Activated naive CD4-positive, alpha-beta T cell treated with anti-CD3 and anti-CD28 coated beads, Interleukin-2, amount 50 U/mL, for 16 hours (primary cell): Measurements from ENCODE around the gene LTO1.

Experiments
- DNase-seq: peaks from one replicate; pipeline ENCODE4 v3.0.0-alpha.2; 2020

Gene LTO1, protein sequence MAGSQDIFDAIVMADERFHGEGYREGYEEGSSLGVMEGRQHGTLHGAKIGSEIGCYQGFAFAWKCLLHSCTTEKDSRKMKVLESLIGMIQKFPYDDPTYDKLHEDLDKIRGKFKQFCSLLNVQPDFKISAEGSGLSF

DNA sequence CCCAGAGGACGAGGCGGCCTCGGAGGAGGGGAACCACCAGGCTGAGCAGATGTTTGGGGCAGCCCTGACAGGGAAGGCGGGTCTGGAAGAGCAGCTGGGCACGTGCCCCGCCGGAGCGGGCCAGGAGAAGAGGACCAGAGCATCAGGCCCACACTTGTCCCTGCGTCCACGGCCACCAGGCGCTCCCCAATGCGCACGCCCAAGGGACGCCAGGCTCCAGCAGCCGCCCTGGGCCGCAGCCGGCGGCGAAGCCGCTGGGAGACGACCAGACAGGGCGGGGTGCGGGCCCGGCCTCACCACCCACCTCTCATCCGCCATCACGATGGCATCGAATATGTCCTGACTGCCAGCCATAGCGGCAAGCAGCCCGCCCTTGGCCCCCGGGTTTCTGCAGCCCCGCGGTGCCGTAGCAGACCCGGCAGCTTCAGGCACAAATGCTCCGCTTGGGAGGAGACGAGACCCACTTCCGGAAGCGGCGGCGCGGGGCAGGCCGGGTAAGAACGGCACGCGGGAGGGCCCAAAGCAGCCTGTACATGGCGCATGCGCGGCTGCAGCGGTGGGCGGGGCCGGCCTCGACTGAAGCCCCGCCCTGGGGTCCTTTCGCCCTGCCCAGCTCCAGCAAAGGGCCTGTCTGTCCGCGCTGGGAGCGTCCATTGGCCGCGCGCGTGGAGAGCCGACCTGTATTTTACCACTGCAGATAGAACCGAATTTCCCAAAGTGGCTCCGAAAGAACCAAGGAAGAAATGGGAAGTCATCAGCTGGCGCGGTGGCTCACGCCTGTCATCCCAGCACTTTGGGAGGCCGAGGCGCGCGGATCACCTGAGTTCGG is at the start of gene LTO1:
TSS of gene LTO1 (minus strand) at position 468 of the 829 bp plus-strand sequence. CDS start at position 354, 114 bp downstream.
- DNase-seq = peak; percentile 94

DNA sequence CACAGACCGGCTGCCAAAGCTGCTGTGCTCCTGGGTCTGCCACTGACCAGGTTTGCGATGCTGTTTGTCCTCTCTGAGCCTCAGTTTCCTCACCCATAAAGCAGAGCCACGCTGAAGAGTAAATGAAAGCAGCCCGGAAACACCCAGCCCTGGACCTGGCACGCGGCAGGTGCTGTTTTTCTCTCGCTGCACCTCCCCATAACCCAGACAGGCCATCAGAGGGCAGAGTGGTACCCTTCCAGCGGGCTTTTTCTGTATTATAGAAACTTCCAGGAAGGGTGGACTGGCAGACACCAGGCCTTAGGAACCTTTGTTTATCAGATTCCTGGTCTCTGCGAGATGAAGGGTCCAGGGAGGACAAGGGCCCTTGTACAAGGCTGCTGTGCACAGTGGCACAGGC is 46.6 kb upstream of the LTO1 start:
- no peak for DNase-seq

DNA sequence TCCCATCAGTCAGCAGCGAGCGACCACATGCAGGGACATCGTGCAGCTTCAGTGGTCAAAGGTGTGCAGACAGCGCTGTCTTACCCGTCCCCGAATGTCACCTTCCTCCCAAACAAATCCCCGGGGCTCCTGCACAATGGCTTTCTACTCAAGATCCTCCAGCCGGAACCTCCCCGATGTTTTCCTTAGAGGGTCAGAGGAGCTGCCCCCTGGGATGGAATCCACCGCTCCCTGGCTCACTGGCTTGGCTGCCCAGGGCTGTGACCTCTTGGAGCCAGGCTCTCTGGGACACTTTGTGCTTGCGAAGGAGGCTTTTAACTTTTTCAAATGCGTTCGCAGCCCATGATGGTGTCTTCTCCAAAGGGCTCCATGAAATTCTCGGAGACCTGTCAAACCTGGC is 46.0 kb upstream of the LTO1 start:
- DNase-seq = no peak

DNA sequence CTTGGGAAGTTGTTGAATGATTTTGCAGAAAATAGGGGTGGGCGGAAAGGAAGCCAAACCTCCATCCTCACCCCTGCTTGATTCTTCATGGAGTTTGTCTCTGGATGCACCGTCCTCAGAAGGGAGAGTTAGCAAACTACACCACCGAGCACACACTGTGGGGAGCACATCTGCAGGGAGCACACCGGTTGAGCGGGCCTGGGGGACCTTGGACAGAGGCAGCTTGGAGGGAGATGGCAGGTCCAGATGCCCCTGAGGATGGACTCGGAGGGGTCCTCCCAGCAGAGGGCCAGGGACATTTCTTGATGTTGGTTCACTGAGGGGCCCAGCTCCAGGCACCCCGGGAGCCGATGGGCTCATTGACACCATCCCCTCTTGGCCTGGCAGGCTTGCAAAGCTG is 43.8 kb upstream of the LTO1 start:
- no peak for DNase-seq

DNA sequence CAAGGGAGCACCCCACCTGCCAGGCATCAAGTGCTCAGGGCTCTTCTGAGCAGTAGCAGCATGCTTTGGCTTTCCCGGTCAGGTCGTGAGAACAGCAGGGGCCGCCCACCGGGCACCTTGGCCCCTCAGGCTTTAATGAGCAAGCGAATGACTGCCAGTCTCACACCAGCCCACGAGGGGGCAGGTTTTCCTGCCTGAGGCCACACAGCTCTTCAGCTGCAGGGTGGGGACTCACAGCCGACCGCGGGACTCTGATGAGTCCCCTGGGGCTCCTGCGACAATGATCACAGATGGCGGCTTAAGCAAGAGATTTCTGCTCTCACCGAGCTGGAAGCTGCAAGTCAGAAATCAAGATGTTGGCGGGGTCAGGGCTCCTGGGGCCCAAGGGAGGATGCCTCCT is 43.0 kb upstream of the LTO1 start:
- no peak for DNase-seq

DNA sequence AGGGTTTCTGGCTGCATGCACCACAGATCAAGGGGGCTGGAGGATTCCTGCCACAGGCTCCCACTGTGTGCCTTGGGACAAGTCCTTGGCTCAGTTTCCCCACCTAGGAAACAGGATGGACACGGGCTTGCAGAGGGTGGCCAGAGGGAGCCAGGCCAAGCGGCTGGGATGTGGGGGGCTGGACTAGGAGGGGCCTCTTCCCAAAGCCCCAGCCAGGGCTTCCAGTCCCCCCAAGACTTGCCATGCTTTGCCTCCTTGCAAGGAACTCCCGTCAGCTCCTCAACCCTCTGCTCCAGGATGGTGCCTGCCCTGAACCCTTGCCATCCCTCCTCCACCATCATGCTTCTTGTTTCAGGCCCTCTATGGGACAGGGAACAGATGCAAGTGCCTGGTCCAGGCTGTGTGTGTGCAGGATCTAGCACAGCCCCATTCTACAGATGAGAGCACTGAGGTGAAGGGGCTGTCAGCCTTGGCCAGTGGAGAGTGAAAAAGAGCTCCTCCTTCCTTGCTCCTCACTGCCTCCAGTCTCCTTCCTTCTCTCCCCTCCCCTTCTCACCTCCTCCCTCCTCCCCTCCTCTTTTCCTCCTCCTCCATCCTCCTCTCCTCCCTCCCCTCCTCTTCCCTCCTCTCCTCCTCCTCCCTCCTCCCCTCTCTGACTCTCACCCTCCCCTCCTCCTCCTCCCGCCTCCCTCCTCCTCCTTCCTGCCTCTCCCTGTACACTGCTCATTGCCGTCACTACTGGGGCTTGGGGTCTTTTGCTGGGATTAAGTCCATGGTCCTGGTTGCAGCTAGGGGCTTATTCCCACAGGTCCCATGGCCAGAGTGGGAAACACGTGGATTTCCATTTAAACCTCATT is 42.0 kb upstream of the LTO1 start:
- no peak for DNase-seq

DNA sequence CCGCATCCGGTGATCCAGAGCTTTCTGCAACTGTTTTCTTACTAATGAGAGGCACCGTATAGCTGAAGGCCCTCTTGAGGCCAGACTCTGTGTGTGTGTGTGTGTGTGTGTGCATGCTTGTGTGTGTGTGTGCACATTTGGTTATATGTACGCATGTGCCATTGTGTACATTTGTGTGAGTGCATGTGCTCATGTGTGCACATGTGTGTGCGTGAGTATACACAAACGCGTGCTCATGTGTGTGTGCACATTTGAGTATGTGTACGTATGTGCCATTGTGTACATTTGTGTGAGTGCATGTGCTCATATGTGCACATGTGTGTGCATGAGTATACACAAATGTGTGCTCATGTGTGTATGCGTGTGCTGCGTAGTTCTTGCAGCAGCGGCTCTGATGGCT is 40.9 kb upstream of the LTO1 start:
- no peak for DNase-seq

DNA sequence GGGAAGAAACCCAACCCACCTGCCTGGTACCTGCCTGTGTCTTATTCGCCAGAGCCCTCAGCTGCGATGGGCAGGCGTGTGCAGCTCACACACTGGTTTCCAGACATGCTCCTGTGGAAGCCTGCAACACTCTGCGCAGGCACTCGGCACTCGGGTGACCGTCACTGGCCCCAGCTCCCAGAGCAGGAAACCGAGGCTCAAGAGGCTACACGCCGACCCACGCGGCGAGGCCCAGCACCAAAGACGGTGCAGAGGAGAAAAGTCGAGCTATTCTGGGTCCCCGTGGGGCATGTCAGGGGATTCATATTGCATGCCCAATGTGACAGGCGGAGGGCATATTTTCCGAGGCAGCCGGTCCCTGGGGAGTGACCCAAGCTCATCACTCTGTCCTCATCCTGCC is 40.3 kb upstream of the LTO1 start:
- no peak for DNase-seq

DNA sequence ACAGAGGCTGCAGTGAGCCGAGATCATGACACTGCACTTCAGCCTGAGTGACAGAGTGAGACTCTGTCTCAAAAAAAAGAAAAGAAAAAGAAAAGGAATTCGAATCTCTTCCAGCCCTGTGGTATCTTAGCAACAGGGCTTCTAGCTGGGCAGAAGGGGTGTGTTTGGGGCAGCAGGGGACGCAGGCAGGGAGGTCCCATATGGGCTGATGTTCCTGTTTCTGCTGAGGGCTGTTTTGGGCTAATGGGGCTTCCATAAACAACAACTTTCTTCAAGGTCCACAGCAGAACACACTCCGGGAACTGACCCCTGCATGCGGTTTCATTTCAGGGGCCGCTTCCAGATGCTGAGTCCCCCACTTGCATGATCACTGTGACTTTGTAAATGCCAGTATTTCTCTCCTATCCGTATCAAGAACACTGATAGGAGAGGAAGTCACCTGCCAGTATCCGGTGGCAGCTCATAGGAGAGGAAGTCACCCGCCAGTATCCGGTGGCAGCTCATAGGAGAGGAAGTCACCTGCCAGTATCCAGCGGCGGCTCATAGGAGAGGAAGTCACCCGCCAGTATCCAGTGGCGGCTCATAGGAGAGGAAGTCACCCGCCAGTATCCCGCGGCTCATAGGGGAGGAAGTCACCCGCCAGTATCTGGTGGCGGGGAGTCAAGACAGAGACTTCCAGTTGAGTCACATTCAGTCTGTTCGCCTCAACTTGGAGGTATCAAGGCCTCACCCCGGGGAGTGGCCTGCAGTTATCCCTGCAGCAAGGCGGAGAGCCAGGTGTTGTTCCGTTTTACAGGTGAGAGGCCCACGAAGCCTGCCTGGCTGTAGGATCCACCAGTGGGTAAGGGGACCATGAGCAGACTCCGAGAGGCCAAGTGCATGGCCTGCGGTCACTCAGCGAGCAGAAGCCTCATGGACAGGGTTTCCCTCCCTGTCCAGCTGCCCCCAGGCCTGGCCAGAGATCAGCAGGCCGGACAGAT is 37.0 kb upstream of the LTO1 start:
- no peak for DNase-seq

DNA sequence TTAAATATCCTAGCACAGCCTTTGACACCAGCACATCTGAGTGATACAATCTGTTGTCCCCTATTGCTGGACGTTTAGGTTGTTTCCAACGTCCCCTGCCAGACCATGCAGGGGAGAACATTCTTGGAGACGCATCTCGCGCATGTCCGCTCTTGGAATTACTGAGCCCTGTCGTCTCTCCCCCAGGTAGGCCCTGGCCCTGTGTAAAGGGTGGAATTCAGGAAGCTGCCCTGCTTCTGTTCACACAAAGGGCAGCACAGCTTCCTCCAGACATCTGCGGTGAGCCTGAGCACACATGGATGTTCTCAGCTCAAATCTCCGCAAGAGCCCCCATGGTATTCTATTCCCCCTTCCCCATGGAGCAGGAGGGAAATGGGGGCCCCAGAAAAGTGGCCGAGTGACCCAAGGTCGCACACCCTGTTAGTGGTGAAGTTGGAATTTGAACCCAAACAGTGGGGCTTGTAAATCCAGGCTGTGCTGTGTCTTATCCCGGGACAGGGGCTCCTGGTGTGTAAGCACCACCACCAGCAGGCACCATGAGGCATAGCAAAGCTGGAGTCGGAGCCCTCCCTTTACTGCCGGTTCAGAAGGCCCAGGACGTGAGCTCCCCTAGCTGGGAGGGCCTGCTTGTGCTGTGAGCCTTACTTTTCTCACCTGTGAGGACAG is 33.7 kb upstream of the LTO1 start:
- no peak for DNase-seq

DNA sequence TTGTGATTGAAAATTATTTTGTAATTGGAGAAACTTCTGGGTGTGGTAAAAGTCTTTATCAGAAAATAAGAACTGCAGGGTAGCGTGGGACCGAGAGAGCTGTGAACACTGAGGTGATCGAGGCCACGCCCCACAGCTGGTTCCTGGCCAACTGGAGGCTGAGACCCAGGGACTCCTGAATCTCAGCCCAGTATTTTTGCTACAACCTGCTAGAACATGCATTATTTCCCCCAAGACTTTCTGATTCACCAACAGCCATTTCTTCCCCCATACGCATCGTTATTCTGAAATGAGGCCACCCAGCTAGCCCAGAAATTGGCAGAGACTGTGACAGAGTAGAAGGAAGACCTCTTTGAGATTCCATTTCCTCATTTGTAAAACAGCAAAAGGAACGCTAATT is 32.0 kb upstream of the LTO1 start:
- no peak for DNase-seq

DNA sequence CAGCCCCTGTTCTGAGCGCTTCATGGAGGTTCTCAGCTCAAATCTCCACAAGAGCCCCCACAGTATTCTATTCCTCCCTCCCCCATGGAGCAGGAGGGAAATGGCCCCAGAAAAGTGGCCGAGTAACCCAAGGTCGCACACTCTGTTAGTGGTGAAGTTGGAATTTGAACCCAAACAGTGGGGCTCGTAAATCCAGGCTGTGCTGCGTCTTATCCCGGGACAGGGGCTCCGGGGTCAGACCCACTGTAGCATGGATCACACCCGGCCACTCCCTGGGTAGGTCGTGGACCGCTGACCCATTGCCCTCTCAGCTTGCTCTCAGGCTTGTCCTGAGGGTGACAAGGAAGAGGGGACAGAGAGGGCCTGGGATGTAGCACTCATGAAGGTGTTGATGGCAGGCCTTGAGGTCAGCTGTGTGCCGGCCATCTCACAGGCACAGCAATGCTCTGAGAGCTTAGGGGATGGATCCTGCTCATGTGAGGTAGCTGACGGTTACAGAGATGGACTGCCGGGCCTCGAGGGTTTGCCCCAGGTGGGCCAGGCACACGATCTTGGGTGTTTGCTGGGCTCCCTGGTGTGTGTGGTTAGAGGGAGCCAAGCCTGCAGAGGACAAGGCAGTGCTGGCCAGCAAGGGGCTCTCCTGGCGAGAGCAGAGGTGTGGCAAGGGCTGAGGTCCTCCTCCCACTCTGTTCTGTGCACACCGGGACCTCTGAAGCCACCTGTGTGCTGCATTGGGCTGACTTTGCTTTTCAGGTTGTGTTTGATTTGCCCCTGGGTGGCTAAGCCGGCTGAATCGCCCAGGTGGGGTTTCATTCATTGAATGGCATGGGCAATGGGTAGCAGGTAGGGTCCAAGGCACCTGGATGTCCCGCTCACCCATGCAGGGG is 31.0 kb upstream of the LTO1 start:
- DNase-seq = no peak

DNA sequence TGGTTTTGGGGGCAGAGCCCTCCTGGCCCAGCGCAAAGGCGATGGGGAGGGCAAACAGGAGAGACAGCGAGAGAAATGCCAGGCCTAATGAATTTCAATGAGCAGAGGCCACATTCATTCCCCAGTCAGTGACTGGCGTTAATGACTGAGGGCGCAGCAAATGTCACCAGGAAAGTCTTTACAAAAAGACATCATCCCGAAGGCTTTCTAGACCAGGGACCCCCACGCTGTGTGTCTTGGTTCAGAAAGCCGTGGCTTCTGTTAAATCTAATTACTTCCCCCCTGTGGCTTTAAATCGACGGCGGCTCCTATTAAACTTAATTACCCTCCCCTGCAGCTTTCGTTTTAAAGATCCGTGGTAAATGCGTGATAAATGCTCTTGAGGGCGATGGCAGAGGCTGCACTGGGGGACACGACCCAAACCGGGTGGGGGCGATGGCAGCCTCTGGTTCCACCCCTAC is 30.2 kb upstream of the LTO1 start:
- DNase-seq = no peak

DNA sequence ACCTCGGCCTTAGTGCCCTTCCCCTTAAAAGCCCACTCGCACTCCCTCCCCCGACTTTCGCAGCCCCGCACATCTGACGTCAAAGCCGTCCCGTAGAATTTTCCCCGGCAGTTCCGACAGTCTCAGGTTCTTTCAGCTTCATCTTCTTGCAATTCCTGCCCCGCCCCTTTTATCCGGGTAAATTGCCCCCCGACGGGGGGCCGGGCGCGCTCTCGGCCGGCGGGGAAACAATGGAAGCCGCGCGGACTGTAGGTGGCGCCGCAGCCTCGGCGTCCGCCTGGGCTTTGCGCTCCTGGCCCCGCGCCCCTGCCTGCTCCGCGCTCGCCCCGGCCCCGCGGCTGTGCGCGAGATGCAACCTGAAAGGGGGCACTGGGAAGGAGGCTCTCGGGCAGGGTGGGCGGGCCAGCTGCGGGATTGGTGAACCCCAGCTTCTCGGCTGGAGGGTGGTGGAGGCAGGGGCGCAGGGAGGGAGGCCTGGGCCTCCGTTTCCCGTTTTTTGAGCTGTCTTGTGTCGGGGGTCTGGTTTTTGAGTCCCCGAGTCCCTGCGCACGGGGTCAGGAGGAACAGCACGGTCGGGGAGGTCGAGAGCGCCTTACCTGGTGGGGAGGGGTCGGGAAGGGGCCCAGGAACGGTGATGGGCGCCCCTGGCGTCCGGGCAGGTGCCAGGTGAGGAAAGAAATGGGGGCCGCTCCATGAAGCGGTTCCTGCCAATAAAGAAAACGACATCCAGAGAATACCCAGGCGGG is 29.5 kb upstream of the LTO1 start:
- DNase-seq = no peak

DNA sequence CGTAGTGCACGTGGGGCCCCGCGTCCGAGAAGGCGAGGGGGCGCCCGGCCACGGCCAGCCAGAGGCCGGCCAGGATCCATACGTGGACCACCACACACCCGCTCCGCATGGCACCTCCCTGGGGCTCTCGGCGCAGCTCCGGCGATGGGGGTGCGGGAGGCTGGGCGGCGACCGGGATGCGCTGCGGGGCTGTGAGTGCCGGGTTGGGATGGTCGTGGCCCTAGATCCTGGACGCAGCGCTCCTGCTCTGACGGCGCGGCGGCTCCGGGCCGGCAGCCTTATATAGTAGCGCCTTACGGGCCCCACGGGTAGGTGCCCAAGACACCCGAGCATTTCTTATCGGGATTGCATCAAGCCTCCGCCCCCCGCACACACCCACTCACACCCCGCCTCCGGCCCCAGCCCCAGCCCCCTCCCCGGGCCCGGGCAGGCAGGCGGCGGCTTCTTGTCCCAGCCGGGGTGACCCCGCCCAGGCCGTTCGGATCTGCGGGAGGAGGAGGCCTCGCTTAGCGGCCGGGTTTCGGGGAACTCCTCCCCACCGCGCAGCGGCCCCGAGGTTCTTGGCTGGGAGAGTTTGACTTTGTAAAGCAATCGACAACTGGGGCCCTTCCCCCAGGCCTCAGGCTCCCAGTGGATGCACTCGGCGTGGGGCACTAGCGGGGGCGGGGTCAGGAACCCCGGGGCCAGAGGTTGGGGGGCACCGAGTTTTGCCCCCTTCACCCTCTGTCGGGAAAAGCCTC is 28.8 kb upstream of the LTO1 start, which contains the start of gene FGF19:
TSS of gene FGF19 (minus strand) at position 255 of the 740 bp plus-strand sequence. CDS start at position 109, 146 bp downstream.
- no peak for DNase-seq

DNA sequence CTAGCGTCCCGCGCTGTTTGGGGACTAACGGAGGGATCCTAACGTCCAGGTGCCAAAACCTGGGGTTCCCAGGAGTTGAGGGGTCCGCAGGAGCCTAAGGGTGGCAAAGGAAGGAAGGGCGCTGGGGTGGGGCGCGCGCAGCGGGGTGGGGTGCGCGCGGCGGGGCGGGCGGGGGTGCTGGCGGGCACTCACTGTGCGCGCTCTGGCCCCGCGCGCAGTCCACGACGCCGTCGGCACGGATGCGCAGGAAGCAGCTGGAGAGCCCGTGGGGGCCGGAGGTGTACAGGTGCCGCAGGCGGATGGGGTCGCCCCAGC is 28.3 kb upstream of the LTO1 start:
- no peak for DNase-seq

DNA sequence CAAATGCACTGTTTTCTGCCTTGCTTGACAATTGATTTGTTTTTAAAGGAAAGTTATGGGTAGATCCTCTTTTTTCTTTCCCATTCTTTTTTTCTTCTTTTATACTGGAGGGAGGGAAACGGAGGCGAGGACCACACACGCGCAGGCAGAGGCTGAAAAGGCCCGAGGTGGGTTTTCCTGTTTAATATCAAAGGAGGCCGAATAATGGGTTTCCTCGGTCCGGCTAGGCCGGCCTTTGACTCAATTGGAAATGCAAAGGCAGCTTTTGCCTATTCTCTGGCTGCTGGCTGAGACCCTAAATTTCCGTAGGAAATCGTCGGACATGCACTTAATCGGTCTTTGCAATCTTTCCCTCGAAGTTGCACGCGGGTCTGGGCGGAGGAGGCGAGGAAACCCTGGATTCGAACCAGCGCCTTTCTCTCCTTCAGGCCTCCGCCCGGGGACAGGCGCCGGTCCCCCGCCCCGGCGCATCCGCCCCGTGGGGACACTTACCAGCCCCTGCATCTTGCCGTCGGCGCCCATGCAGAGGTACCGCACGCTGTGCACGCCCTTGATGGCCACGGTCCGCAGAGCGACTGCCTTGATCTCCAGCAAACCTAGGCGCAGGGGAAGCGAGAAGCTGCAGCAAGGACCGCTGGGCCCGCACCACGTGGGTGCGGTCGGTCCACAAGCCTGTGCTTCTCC is 27.8 kb upstream of the LTO1 start:
- no peak for DNase-seq

DNA sequence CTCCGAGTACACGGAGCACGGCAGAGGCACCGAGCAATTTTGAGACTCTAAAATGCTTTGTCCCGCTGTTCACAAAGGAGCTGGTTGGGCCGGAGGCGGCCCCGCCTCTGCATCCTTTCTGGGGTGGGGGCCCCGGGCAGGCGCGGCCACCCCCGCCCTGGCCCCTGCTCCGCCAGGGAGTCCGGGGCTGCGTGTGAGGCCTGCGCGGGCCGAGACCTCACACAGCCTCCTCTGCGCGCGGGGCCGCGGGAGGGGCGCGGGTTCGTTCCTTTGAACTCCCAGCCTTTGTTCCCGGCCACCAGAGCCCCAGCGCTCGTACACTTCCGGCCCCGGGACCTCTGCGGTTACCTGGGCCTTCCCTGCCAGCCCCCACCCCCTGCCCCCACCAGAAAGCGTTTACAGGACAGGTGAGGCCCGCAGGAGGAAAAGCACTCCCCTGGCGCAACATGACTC is 27.1 kb upstream of the LTO1 start:
- DNase-seq = no peak
